Sigmoid colon (tissue), 4 donors: ENCODE data around the gene RRP1.

ENCODE experiments used
- CTCF ChIP-seq, 4 experiments: fragments of 450-650 bp in 3 of 4; fragments of 200-600 bp in 1 of 4; IDR thresholded peaks; one replicate each; pipeline ENCODE4 v1.5.1; 2016 to 2019; ENCODE audit warnings: antibody characterized with exemption in 4 of 4, mild to moderate bottlenecking in 3 of 4, moderate library complexity in 2 of 4
- POLR2A ChIP-seq, 2 donors: fragments of 450-650 bp; IDR thresholded peaks; one replicate each; pipeline ENCODE4 v1.6.1; 2016; ENCODE audit warnings: antibody characterized with exemption in 2 of 2, mild to moderate bottlenecking in 2 of 2, moderate library complexity in 2 of 2
- POLR2AphosphoS5 ChIP-seq, 4 donors: sonication (generic); formaldehyde crosslinking; IDR thresholded peaks; one replicate each; pipeline ENCODE4 v1.6.1; 2017; ENCODE audit warnings: antibody characterized with exemption in 4 of 4

GRCh38 chr21:43789276-43790009, at the start of gene RRP1:
- TF ChIP-seq CTCF (IDR thresholded peaks at IDR 0.05) (peak; percentile 43 to 100 (median 94)), POLR2A (IDR thresholded peaks at IDR 0.05) (peak; percentile 44 to 83), POLR2AphosphoS5 (IDR thresholded peaks at IDR 0.05) (peak; percentile 65 to 92 (median 76))
